ENCODE measurements around the gene NUP85. TPM values are rescaled to one million over a fixed set of nuclear protein-coding genes. Genes with fewer than 3 reads are reported as not detected.

The NUP85 gene
- total RNA-seq, 4 donors from 2014 or later = 28.9 to 48.8 (median 41.0) TPM

DNA sequence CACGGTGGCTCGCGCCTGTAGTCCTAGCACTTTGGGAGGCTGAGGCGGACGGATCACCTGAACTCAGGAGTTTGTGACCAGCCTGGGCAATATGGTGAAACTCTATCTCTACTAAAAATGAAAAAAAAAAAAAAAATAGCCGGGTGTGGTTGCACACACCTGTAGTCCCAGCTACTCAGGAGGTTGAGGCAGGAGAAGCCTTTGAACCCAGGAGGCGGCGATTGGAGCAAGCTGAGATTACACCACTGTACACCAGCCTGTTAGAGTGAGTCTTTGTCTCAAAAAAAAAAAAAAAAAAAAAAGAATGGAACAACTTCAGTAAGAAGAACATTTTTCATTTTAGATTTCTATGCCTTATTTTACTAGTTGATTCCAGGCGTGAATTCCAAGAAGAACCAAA lies 2.7 kb downstream of the NUP85 start:
- TF ChIP-seq, protein P1, sequence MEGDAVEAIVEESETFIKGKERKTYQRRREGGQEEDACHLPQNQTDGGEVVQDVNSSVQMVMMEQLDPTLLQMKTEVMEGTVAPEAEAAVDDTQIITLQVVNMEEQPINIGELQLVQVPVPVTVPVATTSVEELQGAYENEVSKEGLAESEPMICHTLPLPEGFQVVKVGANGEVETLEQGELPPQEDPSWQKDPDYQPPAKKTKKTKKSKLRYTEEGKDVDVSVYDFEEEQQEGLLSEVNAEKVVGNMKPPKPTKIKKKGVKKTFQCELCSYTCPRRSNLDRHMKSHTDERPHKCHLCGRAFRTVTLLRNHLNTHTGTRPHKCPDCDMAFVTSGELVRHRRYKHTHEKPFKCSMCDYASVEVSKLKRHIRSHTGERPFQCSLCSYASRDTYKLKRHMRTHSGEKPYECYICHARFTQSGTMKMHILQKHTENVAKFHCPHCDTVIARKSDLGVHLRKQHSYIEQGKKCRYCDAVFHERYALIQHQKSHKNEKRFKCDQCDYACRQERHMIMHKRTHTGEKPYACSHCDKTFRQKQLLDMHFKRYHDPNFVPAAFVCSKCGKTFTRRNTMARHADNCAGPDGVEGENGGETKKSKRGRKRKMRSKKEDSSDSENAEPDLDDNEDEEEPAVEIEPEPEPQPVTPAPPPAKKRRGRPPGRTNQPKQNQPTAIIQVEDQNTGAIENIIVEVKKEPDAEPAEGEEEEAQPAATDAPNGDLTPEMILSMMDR (IDR thresholded peaks at IDR 0.05; ENCODE audit: low read depth) = no peak

DNA sequence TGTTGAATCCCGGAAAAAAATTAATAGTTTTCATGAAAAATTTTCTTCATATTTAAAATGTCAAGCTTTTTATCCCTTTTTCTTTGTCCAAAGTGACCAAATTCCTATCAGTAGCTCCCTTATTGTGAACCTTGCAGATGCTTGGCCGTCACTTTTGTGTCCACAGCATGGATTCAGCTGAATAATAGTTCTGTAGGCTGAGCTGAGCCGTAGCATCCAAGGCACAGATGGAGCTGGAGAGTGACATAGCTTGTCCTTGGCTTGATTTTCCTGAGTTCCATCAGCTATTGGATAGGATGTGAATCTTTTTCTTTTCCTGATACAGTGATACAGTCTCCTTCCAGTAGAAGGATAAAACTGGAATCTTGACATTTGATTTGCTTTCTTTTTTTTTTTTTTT lies 3.6 kb downstream of the NUP85 start:
- TF ChIP-seq, protein P1 (IDR thresholded peaks at IDR 0.05; ENCODE audit: low read depth) = no peak

DNA sequence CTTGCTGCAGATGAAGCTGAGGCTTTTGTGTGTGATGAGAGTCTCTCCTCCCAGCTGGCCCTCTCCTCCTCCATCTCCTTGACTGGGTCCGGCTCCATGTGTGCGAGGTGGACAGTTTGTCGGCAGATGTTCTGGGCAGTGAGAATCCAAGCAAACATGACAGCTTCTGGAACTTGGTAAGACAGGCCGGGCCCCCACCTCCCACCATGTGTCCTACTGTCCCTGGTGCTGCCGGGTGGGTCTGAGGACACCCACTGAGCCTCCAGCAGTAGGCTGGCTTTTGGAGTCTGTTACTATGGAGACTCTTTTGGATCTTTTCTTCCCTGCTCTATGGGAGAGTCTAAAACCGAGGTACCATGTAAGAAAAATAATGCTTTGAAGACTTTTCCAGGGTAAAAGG lies 12.7 kb downstream of the NUP85 start:
- TF ChIP-seq, protein P1 (IDR thresholded peaks at IDR 0.05; ENCODE audit: low read depth) = no peak

DNA sequence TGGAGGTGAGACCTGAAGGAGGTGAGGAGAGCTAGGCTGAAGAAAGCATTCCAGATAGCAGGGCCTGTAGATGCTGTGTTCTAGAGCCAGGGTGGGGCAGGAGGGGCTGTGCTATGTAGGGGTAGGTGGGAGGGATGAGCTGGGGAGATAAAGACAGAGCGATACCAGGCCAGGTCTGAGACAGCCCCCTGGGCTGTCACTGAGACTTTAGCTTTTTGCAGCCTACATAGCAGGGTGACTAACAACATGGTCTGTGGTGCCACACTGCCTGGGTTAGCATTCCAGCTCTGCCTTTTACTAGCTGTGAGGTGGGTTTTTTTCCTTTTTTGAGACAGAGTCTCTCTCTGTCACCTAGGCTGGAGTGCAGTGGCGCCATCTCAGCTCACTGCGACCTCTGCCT lies 14.3 kb downstream of the NUP85 start:
- TF ChIP-seq, protein P1 (IDR thresholded peaks at IDR 0.05; ENCODE audit: low read depth) = no peak

DNA sequence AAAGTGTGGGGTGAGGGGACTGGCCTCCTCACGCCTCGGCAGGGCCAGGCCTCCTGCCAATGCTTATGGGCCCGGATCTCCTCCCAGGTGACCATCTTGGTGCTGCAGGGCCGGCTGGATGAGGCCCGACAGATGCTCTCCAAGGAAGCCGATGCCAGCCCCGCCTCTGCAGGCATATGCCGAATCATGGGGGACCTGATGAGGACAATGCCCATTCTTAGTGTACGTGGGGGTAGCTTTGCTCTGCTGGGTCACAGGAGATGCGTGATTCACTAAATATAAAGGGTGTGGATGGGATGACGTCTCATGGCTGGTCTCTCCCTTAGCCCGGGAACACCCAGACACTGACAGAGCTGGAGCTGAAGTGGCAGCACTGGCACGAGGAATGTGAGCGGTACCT lies 19.5 kb downstream of the NUP85 start:
- TF ChIP-seq, protein P1 (IDR thresholded peaks at IDR 0.05; ENCODE audit: low read depth) = no peak

DNA sequence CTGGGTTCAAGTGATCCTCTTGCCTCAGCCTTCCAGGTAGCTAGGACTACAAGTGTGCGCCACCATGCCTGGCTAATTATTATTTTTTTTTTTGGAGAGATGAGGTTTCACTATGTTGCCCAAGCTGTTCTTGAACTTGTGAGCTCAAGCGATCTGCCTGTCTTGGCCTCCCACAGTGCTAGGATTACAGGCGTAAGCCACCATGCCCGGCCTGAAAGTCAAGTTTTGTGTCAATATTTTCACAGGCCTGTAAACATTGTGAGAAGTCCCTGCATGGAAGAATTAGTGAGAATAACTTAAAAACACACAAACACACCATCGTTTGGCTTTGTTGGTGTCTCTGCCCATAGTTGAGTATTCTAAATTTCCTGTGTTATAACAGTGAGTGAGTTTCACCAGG lies 22.2 kb downstream of the NUP85 start:
- TF ChIP-seq, protein P1 (IDR thresholded peaks at IDR 0.05; ENCODE audit: low read depth) = no peak

DNA sequence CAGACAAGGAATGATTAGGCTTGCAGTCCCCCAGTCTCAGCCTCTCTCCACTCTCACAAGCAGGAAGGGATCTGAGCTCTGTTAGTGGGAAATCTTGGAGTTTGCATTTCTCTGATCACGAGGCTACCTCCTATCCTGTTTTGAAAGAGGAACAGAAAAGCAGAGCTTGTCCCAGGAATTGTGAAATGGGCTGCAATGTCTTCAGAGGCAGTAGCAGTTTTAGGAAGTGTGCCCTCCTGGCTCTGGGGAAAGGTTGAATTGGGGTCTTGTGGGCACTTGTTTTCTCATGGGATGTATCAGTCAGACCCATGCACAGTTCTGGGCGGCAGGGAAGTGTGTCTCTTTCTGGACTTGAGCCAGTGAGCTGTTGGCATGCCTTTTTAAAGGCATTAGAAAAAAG lies 22.8 kb downstream of the NUP85 start:
- TF ChIP-seq, protein P1 (IDR thresholded peaks at IDR 0.05; ENCODE audit: low read depth) = no peak

Data from subcutaneous adipose tissue (tissue), 4 donors.